ENCODE data around the gene RICTOR. TPM values are rescaled to one million over a fixed set of nuclear protein-coding genes. Genes with fewer than 3 reads are reported as not detected.

RICTOR gene, protein sequence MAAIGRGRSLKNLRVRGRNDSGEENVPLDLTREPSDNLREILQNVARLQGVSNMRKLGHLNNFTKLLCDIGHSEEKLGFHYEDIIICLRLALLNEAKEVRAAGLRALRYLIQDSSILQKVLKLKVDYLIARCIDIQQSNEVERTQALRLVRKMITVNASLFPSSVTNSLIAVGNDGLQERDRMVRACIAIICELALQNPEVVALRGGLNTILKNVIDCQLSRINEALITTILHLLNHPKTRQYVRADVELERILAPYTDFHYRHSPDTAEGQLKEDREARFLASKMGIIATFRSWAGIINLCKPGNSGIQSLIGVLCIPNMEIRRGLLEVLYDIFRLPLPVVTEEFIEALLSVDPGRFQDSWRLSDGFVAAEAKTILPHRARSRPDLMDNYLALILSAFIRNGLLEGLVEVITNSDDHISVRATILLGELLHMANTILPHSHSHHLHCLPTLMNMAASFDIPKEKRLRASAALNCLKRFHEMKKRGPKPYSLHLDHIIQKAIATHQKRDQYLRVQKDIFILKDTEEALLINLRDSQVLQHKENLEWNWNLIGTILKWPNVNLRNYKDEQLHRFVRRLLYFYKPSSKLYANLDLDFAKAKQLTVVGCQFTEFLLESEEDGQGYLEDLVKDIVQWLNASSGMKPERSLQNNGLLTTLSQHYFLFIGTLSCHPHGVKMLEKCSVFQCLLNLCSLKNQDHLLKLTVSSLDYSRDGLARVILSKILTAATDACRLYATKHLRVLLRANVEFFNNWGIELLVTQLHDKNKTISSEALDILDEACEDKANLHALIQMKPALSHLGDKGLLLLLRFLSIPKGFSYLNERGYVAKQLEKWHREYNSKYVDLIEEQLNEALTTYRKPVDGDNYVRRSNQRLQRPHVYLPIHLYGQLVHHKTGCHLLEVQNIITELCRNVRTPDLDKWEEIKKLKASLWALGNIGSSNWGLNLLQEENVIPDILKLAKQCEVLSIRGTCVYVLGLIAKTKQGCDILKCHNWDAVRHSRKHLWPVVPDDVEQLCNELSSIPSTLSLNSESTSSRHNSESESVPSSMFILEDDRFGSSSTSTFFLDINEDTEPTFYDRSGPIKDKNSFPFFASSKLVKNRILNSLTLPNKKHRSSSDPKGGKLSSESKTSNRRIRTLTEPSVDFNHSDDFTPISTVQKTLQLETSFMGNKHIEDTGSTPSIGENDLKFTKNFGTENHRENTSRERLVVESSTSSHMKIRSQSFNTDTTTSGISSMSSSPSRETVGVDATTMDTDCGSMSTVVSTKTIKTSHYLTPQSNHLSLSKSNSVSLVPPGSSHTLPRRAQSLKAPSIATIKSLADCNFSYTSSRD (N-terminal part only)
- 122 TPM for total RNA-seq

DNA sequence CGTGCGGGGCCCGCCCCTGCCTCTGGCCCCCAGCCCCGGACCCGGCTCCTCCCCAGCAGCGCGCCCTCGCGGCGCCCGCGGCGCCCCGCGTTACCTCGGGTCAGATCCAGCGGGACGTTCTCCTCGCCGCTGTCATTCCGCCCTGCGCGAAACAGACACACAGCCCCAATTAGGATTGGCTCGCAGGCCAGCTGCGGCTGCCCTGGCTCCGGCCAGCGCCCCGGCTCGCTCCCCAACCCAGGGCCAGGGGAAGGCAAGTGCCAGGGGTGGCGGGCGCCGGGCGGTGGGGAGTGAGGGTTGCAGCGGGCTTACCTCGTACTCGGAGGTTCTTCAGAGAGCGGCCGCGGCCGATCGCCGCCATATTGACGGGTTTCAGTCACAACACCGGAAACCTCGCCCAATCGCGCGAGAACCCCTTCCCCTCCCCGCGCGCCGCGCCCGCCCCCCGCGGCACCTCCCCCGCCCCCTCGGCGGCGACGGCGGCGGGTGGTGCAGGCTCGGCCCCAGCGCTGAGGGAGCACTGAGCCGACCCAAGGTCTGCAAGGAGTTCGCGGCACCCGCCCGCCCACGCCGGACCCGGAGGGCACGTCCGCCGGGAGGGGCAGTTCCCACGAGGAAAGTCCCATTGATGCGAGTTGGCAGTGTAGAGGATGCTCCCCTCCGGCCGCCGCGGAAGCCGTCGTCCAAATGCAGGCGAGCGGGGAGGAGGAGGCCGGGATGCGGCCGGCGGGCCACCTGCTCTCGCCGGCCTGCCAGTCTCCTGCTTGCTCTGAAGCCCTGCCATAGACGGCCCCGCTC is at the start of gene RICTOR:
RICTOR (minus strand) TSS at position 383 of the 798 bp plus-strand sequence; CDS start at position 361, 22 bp downstream.

Small RNAs within 50 kb of the gene (small RNA-seq; reads per million reads assigned to genes)
- gene AIG1P1 (ENCODE audit: low replicate concordance): not detected

Other genes starting within 250 kb of the RICTOR start
- 1.3 TPM for gene OSMR, start 228.4 kb downstream of the RICTOR start, total RNA-seq
- gene FYB1, start 145.2 kb upstream of the RICTOR start, total RNA-seq: 2.5 TPM

Data from parietal lobe (tissue), 2 donors.